Measurements from ENCODE around the gene NAALADL2.
"Not testable (repeated sequence)": the region's sequence is repeated elsewhere in the genome, so short reads cannot be mapped to it uniquely, and the experiment has no call there.

Gene NAALADL2

GRCh38 chr3:175460849-175461399, 601.8 kb downstream of the NAALADL2 start:
- in situ Hi-C loops (cut with MboI; ENCODE audit: low sequenced_read_pairs), result not testable (repeated sequence)

- in situ Hi-C loops (cut with MboI; ENCODE audit: low sequenced_read_pairs), result no loop called here
These were observed 605.2 kb downstream of the NAALADL2 start for GRCh38 chr3:175464362-175464761.

GRCh38 chr3:175469124-175469523, 610.0 kb downstream of the NAALADL2 start:
- in situ Hi-C loops (cut with MboI; ENCODE audit: low sequenced_read_pairs), result no loop called here

- in situ Hi-C loops (cut with MboI; ENCODE audit: low sequenced_read_pairs), result no loop called here
These were observed 616.6 kb downstream of the NAALADL2 start for GRCh38 chr3:175475765-175476164.

GRCh38 chr3:175476489-175476888, 617.4 kb downstream of the NAALADL2 start:
- in situ Hi-C loops (cut with MboI; ENCODE audit: low sequenced_read_pairs), result no loop called here

GRCh38 chr3:175477651-175478224, 618.6 kb downstream of the NAALADL2 start:
- in situ Hi-C loops (cut with MboI; ENCODE audit: low sequenced_read_pairs), result no loop called here

- in situ Hi-C loops (cut with MboI; ENCODE audit: low sequenced_read_pairs), result no loop called here
These were observed 619.2 kb downstream of the NAALADL2 start for GRCh38 chr3:175478301-175478700.

- in situ Hi-C loops (cut with MboI; ENCODE audit: low sequenced_read_pairs), result no loop called here
These were observed 620.0 kb downstream of the NAALADL2 start for GRCh38 chr3:175479175-175479574.

- in situ Hi-C loops (cut with MboI; ENCODE audit: low sequenced_read_pairs), result no loop called here
These were observed 620.7 kb downstream of the NAALADL2 start for GRCh38 chr3:175479800-175480199.

- in situ Hi-C loops (cut with MboI; ENCODE audit: low sequenced_read_pairs), result no loop called here
These were observed 625.5 kb downstream of the NAALADL2 start for GRCh38 chr3:175484666-175485065.

GRCh38 chr3:175485436-175485835, 626.3 kb downstream of the NAALADL2 start:
- in situ Hi-C loops (cut with MboI; ENCODE audit: low sequenced_read_pairs), result no loop called here

- in situ Hi-C loops (cut with MboI; ENCODE audit: low sequenced_read_pairs), result no loop called here
These were observed 627.1 kb downstream of the NAALADL2 start for GRCh38 chr3:175486255-175486654.

GRCh38 chr3:175489406-175489805, 630.3 kb downstream of the NAALADL2 start:
- in situ Hi-C loops (cut with MboI; ENCODE audit: low sequenced_read_pairs), result no loop called here

- in situ Hi-C loops (cut with MboI; ENCODE audit: low sequenced_read_pairs), result no loop called here
These were observed 634.2 kb downstream of the NAALADL2 start for GRCh38 chr3:175493301-175493700.

- in situ Hi-C loops (cut with MboI; ENCODE audit: low sequenced_read_pairs), result no loop called here
These were observed 636.2 kb downstream of the NAALADL2 start for GRCh38 chr3:175495331-175495730.

GRCh38 chr3:175502155-175502554, 643.0 kb downstream of the NAALADL2 start:
- in situ Hi-C loops (cut with MboI; ENCODE audit: low sequenced_read_pairs), result no loop called here

GRCh38 chr3:175511219-175511785, 652.2 kb downstream of the NAALADL2 start:
- in situ Hi-C loops (cut with MboI; ENCODE audit: low sequenced_read_pairs), result no loop called here

GRCh38 chr3:175512700-175513099, 653.6 kb downstream of the NAALADL2 start:
- in situ Hi-C loops (cut with MboI; ENCODE audit: low sequenced_read_pairs), result no loop called here

- in situ Hi-C loops (cut with MboI; ENCODE audit: low sequenced_read_pairs), result no loop called here
These were observed 659.3 kb downstream of the NAALADL2 start for GRCh38 chr3:175518459-175518858.

- in situ Hi-C loops (cut with MboI; ENCODE audit: low sequenced_read_pairs), result no loop called here
These were observed 662.3 kb downstream of the NAALADL2 start for GRCh38 chr3:175521406-175521805.

GRCh38 chr3:175526191-175526590, 667.1 kb downstream of the NAALADL2 start:
- in situ Hi-C loops (cut with MboI; ENCODE audit: low sequenced_read_pairs), result no loop called here

GRCh38 chr3:175526609-175527280, 667.6 kb downstream of the NAALADL2 start:
- in situ Hi-C loops (cut with MboI; ENCODE audit: low sequenced_read_pairs), result no loop called here

All from HL-60/S4 treated with phorbol 12-myristate 13-acetate at 8.2 ng/mL for 4 days and 3 days (cell line).